Effector CD8-positive, alpha-beta T cell (primary cell): ENCODE results near the gene HS3ST4.
"Not testable (repeated sequence)": the region's sequence is repeated elsewhere in the genome, so short reads cannot be mapped to it uniquely, and the experiment has no call there.

Experiments
- DNase-seq: peaks from one replicate; lab custom pipeline; 2025; lab: John Stamatoyannopoulos, UW

HS3ST4 gene

GRCh38 chr16:26098206-26098605 lies 406.4 kb downstream of the HS3ST4 start:
- not testable (repeated sequence) for DNase-seq

- DNase-seq, result no peak
Observed at GRCh38 chr16:26102369-26102768, 410.6 kb downstream of the HS3ST4 start.

DNA sequence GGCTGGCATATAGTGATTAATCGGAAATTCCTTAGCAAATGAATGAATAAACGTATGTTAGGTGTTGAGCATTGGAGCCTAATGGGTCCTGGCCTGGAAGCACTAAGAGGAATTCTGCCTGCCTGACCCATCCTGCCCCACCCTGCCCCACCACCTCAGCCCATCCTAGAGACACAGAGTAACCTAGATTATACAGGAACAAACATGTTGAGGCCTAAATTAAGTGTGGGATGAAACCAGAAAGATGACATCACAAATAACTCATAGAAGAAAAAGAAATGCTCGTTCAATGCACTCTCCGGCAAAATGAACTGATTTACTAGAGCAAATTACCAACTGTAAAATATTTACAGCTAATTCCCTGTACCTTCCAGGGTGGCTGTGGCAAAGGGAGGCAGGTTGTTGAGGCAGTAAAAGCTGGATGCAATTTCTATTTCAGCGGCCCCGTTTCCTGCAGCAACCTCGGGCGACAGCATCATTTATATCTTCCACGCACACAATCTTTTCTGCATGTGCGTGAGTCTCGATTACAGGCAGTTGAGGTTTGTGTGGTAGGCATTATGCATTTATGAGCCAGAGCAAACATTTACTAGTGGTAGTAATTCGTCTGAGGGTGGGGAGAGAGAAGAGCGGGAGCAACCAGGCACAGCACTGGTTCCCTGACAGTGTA lies 417.2 kb downstream of the HS3ST4 start:
- no peak for DNase-seq

GRCh38 chr16:26111900-26112299 lies 420.1 kb downstream of the HS3ST4 start:
- DNase-seq, result no peak

DNA sequence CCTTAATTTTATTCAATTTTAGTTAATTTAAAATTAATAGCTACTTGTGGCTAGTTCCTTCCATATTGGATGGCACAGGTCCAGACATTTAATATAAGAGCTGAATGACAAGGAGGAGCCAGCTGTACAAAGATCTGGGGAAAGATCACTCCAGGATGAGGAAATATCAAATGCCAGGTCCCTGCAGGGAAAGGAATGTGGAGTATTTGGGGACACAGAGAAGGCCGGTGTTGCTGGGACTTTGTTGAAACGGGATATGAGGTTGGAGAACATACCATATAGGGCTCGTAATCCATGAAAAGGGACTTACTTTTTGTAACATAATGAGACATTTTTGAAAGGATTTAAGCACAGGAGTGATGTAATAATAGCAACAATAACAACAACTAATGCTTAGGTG lies 426.8 kb downstream of the HS3ST4 start:
- DNase-seq, result no peak

DNA sequence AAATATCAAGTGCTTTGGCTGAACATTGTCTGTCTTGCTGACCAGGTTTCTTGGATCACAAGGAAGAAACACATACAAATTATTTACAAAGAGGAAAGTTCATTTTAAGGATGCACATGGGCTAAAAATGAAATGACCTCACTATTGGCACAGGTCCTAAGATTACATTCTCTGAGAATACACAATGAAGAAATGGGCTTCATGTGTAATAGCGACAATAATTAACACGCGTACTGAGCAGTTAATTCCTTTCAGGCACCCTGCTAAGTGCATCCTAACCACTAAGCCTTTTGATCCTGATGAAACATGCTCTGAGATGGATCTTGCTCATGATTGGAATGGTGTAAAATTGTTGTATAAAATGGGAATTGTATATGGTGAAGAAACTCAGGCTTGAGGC lies 429.0 kb downstream of the HS3ST4 start:
- no peak for DNase-seq

DNA sequence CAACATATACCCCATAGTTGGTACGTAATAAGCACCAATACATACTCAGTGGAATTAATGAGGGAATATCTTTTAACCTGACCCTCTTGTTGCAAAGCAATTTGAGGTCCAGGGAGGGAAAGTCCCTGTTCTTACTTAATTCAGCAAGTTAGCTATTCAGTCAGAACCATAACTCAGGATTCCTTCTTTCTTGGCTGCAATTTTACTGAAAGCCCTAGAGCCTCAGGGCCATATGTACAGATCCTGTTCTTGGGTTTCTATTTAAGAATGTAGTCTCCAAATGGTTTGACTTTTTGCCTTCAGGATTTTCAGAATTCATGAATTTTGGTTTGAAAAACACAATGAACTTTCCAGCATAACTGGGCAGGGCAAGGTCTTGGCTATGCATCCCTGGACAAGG lies 436.5 kb downstream of the HS3ST4 start:
- DNase-seq, result no peak

DNA sequence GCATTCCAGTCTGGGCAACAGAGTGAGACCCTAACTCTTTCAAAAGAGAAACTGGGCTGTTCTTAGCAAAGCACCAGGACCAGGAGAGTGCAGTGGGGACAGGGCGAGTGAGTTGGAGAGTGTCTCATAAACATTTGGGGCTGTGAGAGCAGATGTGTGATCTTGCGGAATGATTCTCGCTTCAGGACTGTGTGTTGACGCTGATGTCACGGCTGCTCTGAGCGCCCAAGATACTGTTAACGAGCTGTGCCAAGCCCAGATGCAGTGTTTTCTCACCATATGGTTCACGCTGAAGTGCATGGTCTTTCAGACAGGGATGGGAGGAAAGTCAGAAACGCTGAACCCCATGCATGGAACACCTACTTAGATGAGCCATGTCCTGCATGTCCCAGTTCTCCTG lies 438.2 kb downstream of the HS3ST4 start:
- DNase-seq, result no peak

DNA sequence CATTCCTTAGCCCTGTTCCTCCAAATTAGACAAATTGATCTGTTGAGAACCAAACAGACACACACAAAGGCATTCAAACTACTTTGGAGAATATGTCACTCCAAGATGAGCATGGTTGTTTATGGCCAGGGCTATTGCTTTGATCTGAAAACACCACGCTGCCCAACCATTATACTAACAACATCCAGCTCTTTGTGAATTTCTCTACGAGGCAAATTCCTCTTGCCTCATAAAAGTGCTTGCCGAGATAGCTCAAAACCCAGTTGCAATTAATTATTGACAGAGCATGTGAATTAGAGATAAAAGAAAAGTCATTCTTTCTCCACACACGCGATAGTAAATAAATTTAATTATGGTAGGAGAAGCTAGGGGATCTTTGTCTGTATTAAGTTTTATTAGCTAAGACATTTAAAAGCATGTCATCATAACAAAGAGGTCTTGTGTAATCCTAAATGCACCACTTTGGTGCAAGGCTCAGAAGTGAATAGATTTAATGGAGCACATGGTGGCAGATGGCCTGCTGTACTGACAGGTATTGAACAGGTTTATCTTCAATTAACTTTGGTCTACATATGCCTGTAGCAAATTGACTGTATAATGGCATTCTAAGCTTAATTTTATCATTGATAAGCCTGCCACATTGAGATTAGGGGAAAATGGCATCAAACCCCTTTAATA lies 441.8 kb downstream of the HS3ST4 start:
- no peak for DNase-seq

DNA sequence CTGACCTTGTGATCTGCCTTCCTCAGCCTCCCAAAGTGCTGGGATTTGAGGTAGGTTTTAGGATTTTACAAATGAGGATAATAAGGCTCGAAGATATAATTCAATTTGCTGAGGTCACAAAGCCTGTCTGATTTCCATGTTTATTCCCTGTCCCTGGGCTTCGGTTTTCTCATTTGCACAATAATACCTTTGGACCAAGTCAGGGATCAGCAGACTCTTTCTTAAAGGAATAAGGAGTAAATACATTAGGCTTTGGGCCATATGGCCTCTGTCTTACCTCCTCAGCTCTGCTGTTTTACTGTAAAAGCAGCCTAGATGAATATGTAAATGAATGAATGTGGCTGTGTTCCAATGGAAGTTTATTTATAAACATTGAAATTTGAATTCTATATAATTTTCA lies 442.8 kb downstream of the HS3ST4 start:
- DNase-seq, result no peak

GRCh38 chr16:26137956-26138355 lies 446.2 kb downstream of the HS3ST4 start:
- DNase-seq, result no peak

DNA sequence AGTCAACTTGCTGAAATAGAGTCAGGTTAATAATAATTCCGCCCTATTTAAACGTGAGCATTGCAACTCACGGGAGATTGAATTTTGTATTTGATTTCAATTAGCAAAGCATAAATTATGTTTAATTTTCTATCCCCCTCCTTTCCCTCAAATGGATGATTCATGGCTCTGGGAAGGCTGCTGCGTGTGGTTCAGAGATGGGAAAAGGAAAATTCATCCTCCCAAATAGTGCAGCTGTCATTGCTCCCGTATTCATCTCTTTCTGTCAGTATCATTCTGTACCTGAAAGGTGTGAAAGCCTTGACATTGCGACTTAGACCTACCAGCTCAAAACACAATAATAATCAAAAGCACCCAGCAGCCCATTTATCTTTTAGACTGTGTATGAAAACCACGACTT lies 447.3 kb downstream of the HS3ST4 start:
- no peak for DNase-seq

DNA sequence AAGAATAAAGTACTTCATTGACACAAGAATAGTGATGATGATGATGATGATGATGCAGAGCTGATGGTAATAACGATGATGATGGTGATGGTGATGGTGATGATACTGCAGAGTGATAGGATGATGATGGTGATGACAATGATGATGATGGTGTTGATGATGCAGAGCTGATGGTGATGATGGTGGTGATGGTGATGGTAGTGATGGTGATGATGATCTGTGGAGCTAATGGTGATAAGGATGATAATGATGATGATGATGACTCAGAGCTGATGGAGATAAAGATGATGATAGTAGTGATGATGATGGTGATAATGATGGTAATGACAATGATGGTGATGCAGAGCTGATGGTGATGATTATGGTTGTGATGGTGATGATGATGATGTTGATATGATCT lies 448.1 kb downstream of the HS3ST4 start:
- no peak for DNase-seq

DNA sequence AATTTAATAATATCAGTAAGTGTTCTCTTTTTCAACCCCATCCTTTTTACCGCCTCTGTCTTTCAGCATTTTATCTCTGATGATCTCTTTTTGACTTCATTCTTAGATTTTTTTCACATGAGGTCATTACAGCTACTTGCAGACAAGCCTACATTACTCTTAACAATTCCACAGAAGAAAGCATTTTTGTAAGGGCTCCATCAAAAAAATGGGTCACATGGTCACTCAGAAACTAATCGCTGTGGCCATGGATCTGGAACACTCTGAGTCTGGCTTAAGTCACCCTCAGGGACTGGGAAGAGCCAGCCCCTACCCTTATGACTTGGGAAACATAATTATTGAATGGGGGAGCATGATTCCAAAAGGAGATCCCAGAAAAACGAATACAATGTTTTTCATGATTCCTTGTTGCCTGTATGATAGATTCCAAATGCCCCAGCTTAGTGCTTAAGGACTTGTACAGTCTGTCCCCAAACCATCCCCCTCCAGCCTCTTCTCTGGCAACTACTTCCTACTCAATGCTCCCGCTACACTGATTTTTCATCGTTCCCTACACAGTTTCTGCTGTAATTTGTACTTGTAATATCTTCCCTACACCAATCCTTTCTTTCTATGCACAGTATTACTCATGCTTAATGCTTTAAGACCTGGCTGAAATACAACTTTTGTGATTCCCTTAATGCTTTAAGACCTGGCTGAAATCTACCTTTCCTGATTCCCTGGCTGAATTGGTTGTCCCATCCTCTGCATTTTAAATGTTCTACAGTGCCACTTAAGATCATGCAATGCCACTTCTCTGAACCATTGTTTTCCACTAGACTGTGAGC lies 457.8 kb downstream of the HS3ST4 start:
- DNase-seq, result no peak

DNA sequence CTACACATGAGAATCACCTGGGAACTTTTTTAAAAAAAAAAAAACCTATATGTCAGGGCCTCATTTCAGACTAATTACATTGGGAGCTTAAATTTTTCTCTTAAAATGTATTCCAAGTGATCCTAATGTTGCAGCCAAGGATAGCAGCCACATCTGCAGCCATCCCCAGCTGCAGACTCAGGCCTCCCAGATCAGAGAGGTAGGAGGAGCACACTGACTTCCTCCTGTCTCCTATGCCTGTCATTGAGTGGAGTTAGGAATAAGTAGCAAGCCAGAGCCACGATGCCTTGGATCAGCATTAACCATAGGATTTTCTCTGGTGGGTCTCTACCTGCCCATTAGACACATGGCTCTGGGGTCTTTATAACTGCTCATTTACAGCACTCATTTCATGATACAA lies 463.5 kb downstream of the HS3ST4 start:
- no peak for DNase-seq

DNA sequence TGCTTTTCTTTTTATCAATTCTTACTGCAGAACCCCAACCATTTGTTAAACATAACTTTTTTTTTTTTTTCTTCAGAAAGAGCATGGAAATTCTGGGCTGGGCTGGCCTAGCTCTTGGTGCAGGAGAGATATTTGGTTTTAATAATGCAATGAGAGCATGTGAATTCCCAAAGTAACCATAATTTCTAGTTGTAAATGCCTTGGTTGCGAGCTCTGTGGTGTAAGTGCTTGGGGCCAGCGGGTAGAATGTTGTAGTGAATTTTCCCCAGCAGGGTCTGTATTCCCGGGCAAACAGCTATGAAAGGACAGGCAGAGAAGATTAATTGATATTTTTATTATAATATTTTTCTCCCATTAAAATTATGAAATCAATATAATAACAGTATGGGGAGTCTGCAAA lies 465.6 kb downstream of the HS3ST4 start:
- no peak for DNase-seq

DNA sequence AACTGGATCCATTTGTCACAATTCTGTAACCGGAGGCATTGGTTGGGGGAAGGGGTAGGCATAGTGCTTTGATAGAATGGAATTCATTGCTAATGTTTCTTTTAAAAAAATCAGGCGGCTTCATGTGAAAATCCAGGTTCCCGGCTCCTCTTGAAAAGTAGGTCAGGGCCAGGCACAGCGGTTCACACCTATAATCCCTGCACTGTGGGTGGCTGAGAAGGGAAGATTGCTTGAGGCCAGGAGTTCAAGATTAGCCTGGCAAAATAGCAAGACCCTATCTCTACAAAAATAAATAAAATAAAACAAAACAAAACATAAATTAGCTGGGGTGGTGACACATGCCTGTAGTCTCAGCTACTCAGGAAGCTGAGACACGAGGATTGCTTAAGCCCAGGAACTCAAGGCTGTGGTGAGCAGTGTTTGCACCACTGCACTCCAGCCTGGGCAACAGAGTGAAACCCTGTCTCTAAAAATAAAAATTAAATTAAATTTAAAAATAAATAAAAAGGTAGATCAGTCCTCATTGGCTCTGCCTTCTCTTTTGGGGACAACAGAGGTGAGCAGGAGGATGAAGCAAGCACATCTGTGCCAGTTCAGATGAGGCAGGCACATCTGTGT lies 466.5 kb downstream of the HS3ST4 start:
- DNase-seq, result no peak

- no peak for DNase-seq
Observed at GRCh38 chr16:26161461-26162180, 469.9 kb downstream of the HS3ST4 start.

GRCh38 chr16:26169473-26169872 lies 477.7 kb downstream of the HS3ST4 start:
- no peak for DNase-seq

DNA sequence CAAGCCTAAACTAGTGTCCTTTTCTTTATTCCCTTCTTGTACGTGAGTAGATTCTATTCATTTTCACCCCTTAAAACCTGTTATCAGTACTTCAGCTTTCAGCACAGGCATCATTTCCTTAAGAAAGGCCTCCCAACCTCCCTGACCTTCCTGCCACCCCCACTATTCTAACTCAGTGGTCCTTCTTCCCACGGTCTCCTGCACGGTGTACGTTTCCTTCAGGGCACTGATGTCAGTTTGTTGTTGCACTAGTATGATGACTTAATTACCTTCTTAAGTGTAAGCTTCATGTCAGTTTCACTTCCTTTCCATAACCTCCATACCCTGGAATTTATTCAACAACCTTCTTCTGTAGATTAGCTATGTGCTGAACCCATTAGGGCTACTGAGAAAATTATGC lies 484.2 kb downstream of the HS3ST4 start:
- no peak for DNase-seq

DNA sequence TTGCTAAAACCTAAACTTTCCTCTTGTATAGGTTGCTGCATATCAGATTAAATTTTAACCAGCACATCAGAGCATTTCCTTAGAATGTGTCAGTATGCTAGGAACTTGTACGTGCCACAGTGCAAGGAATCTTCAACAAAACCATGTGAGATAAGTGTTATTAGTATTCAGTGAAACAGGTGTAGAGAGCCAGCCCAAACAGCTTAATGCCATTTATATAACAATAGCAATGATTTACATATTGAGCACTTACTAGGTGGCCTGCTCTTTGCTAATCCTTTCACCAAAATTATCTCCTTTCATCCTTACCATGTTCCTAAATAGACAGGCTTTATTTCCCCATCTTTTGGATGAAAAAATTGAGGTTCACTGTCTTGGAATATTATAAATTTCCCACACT lies 485.7 kb downstream of the HS3ST4 start:
- DNase-seq, result no peak

DNA sequence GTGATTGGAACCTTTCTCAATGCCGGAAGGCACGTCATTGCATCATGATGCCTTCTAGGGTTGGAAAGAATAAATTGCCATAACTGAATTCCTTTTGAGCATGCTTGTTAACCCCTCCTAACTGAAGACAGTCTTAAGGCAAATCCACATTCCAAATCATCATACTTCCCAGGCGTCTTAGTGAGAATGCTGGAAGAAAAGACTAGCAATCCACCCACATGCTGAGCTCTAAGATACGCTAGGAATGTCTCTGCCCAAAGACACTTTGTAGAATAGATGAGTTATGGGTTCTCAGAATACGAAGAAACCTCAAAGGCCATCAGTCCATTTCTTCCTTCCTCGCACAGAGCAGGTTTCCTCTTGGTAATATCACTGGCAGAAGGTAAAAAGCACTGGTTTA lies 486.5 kb downstream of the HS3ST4 start:
- no peak for DNase-seq
